NAMALWA (cell line): ENCODE measurements around the gene PLAU.
A peak's percentile ranks its signal among the peaks of the same experiment; 100 is the strongest.
"Not testable (repeated sequence)": the region's sequence is repeated elsewhere in the genome, so short reads cannot be mapped to it uniquely, and the experiment has no call there.

Source experiments
- DNase-seq: peaks from one replicate; pipeline ENCODE4 v3.0.0-alpha.2; 2015; ENCODE audit warnings: low spot score

Gene PLAU

DNA sequence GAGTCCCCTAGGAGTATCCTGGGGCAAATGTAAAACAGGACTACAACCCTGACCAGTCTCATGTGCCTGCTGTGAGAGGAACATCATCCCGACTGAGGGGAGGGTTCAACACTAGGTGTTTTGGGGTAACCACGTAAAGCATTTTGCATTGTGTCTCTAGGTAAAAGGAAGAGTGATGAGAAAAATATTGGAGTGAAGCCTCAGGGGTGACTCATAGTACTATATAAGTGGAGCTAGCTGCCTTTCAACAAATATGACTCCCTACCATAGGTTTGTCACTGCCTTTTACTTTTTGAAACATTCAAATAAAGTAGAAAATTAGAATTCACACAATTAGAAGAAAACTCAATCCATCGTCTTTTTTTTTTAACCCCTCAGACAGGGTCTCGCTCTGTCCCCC, 34.0 kb upstream of the PLAU start:
- DNase-seq: no peak

- no peak for DNase-seq
Observed at GRCh38 chr10:73877533-73878160, 33.3 kb upstream of the PLAU start.

DNA sequence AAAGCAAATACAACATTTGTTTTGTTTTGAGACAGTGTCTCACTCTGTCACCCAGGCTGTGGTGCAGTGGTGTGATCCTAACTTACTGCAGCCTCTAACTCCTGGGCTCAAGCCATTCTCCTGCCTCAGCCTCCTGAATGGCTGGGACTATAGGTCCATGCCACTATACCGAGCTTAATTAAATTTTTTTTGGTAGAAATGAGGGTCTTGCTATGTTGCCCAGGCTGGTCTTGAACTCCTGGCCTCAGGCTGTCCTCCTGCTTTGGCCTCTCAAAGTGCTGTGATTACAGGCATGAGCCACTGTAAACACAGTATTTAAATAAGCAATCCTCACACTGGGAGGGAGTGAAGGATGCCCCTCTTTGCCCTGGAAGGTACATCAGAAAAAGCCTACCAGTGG, 32.6 kb upstream of the PLAU start:
- DNase-seq: no peak

GRCh38 chr10:73879296-73880173, 31.4 kb upstream of the PLAU start:
- peak; percentile 89 for DNase-seq

DNA sequence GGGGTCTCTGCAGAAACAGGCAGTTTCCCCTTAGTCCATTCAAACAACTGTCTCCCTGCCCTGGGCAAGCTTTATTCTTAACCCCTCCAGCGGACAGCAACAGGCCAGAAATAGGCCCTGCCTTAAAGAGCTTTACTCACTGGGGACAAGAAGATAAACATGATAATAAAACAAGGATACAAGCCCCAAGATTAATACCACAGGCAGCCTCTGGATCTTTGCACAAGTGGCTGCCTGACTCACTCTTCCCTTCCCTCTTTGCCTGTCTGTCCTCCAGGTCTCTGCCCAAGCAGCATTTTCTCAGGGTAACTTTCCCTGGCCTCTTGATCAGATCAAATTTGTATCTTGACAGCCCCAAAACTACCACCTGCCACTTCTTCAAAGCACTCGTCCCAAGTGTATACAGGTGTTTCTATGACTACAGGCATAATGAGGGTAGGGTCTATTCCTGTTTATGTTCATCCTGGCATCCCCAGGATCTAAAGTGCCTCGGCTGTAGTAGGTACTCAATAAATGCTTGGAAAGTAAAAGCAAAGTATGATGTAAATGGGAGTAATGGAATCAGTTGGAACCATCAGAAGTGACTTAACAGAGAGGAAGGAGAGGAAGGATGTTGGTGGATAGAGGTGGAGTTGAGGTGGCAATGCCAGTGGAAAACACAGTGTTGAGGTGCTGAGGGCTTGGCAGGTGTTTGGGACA, 29.6 kb upstream of the PLAU start:
- DNase-seq: no peak

DNA sequence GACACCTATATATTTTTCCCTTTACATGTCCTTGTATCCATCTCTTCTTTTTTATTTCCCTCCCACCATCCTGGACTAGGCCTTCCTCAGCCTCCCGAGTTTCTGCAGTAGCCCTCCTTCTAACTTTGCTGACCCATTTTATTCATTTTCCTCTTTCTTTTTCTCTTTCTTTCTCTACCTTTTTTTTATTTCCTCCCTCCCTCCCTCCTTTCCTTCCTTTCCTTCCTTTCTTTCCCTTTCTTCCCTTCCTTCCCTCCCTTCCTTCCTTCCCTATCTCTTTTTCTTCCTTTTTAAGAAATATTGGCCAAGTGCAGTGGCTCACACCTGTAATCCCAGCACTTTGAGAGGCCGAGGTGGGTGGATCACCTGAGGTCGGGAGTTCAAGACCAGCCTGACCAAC, 26.9 kb upstream of the PLAU start:
- DNase-seq: no peak

- DNase-seq: peak; percentile 67
Observed at GRCh38 chr10:73886085-73886529, 24.8 kb upstream of the PLAU start.

GRCh38 chr10:73886661-73887293, 24.2 kb upstream of the PLAU start:
- no peak for DNase-seq

GRCh38 chr10:73887294-73888039, 23.5 kb upstream of the PLAU start:
- no peak for DNase-seq

- DNase-seq: no peak
Observed at GRCh38 chr10:73888514-73888913, 22.4 kb upstream of the PLAU start.

DNA sequence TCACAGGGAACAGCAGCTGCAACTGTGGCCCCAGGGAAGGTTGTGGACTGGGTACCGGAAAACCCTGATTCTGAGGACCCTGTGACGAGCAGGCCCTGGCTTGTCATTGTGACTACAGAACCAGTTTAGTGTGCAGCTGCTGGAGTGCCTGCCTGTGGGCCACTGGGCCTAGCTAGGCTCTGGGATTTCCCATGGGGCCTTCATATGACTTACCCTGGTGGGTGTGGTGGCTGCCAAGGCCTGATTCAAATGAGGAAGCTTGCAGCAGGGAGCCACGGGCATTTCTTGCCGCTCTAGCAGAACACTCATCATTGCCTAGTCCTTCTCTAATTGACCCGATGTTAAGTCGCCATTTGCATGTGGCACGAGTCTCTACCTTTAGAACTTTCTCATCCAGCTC, 21.9 kb upstream of the PLAU start:
- no peak for DNase-seq

DNA sequence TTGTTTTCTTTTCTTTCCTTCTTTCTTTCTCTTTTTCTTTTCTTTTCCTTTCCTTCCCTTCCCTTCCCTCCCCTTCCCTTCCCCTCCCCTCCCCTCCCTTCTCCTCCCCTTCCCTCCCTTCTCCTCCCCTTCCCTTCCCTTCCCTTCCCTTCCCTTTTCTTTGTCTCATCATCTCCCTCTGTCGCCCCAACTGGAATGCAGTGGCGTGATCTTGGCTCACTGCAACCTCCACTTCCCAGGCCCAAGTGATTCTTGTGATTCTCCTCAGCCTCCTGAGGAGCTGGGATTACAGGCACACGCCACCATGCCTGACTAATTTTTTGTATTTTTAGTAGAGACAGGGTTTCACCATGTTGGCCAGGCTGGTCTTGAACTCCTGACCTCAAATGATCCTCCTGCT, 21.5 kb upstream of the PLAU start:
- DNase-seq: not testable (repeated sequence)

DNA sequence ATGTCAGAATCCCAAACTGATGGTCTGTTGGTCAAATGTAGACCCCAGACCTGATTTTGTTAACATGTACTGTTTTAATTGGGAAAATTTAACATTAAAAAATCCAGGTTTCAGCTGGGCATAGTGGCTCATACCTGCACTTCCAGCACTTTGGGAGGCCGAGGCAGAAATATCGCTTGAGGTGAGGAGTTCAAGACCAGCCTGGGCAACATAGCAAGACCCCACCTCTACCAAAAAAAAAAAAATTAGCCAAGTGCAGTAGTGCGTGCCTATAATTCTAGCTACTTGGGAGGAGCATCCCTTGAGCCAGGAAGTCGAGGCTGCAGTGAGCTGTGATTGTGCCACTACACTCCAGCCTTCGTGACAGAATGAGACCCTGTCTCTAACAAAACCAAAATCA, 20.7 kb upstream of the PLAU start:
- DNase-seq: no peak

DNA sequence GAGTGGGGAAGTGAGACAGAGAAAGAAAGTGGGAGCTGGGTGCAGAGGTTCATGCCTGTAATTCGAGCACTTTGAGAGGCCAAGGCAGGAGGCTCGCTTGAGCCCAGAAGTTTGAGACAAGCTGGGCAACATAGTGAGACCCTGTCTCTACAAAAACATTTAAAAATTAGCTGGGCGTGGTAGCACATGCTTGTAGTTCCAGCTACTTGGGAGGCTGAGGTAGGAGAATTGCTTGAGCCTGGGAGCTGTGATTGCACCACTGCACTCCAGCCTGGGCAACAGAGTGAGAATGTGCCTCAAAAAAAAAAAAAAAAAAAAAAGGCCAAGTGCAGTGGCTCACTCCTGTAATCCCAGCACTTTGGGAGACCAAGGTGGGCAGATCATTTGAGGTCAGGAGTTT, 20.1 kb upstream of the PLAU start:
- DNase-seq: not testable (repeated sequence)

DNA sequence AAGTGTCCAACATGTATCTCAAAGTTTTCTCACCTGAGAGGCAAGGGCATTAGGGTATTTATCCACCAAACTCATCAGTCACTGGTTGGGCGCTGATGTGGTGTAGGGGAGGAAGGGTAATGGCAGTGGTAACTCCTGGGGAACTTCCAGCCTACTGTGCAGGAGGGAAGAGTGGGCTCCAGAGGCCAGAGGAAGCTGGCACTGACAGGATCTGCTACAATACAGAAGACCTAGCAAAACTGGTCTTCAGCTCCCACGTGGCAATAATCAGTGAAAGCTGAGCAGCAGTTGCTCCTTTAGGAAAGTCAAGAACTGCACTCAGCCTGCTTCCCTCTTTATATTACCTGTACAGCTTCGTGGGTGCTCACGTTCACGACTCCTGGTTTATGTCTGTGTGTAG, 19.4 kb upstream of the PLAU start:
- no peak for DNase-seq

DNA sequence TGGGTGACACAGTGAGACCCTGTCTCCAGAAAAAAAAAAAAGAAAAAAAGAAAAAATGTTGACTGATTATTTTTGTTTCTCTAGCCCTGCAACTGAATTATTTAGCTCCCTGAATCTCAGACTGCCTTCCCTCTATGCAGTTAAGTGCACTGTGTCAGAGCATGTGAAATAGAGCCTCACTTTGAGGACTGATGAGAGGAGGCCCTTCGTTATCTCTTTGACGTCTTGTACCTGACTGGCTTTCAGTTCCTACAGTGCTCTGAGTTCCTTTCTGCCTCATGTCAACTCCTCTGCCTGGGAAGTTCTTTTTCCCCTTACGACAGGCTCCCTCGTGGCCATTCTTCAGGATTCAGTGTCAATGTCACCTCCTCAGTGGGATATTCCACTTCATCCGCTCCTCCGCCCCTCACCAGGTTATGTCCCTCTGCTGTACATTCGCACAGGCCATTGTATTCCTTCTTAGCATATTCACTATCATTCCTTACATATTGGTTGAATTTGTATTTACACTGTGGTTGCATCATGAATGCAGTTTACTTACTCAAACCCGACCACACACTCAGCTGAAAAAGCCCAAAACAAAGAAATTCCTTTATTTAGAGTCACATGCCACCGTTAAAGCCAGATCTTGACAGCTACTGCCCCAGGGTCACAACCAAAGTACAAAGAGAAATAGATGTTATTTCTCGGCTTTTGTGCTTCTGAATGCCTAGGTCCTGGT, 18.5 kb upstream of the PLAU start:
- no peak for DNase-seq

DNA sequence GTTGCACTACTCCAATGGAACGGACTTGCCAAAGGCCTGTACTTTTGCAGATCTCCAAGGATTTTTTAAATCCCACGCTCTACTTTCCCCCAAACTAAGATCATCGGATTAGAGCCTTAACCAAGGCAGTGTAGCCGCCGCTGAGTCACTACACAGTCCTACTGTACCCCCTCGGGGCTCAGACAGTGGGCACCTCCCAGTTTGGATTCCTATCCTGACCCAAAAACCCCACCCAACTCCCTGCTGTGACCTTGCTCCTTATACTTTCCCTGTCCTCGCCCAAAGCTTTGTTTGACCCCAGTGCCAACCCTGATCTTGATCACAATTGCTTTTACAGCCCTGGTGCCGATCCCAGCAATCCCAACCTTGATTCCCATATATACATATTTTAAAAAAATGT, 17.5 kb upstream of the PLAU start:
- DNase-seq: no peak

- no peak for DNase-seq
Observed at GRCh38 chr10:73894245-73894971, 16.5 kb upstream of the PLAU start.

DNA sequence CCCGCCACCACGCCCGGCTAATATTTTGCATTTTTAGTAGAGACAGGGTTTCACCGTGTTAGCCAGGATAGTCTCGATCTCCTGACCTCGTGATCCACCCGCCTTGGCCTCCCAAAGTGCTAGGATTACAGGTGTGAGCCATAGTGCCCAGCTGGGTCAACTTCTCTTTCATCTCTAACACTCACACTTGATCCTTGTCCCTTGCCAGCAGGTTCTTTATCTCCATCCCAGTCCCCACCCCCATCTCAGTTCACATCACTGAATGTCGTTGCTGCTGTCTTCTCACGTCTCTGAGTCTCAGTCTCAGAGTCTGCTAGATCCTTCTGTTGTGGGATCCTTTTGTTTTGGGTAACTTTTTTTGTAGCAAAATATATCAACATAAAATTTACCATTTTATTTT, 15.6 kb upstream of the PLAU start:
- not testable (repeated sequence) for DNase-seq

DNA sequence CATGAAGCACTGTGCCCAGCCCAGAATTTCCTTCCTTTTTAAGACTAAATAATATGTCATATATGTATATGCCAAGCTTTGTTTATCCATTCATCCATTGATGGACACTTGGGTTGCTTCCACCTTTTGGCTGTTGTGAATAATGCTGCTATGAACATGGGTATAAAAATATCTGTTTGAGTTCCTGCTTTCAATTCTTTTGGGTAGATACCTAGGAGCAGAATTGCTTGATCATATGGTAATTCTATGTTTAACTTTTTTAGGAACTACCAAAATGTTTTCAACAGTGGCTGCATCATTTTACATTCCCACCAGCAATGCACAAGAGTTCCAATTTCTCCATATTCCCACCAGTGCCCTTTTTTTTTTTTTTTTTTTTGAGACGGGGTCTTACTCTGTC, 13.2 kb upstream of the PLAU start:
- no peak for DNase-seq
